ENCODE results near the gene HELZ2. TPM values are rescaled to one million over a fixed set of nuclear protein-coding genes. Genes with fewer than 3 reads are reported as not detected.

The HELZ2 gene
- total RNA-seq, 1 experiment from 2014 or later: 14.3 TPM

DNA sequence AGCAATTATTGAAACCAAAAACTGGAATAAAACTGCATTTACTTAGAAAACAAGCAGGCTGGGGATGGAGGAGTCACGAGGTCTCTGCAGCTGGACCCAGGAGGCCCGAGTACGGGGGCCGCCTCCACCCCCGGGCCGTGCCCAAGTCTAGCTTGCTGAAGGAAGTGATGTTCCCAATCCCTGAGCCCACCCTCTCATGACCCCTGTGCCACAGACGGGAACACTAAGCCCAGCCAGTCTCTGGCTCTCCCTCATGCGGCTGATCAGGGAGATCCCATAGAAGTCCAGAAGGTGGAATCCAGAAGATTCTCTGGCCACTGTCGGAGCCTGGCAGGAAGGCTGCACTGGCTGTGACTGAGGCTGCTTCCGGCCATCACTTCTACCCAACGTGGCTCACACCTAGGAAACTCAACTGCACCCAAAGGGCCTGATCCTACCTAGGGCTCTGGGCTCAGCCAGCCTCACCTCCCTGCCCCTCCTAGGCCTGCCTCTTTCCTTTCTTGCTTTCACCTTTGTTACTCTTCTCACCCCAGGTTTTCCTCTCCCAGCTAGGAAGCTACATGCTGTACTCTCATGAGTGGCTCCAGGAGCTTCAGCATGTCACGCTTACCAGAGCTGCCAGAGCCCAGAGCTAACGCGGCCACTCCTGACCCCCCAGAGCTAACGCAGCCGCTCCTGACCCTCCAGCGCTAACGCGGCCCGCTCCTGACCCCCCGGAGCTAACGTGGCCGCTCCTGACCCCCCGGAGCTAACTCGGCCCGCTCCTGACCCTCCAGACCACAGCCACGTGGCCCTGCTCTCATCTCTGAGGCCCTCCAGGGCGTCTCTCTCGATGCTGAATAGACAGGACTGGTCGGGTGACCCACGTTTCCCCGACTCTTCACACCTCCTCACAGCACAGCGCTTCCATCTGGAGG, 24.7 kb upstream of the HELZ2 start:
- no peak for DNase-seq (ENCODE audit: low spot score)
- in situ Hi-C loops (cut with HindIII; ENCODE audit: low sequenced_read_pairs): no loop called here

DNA sequence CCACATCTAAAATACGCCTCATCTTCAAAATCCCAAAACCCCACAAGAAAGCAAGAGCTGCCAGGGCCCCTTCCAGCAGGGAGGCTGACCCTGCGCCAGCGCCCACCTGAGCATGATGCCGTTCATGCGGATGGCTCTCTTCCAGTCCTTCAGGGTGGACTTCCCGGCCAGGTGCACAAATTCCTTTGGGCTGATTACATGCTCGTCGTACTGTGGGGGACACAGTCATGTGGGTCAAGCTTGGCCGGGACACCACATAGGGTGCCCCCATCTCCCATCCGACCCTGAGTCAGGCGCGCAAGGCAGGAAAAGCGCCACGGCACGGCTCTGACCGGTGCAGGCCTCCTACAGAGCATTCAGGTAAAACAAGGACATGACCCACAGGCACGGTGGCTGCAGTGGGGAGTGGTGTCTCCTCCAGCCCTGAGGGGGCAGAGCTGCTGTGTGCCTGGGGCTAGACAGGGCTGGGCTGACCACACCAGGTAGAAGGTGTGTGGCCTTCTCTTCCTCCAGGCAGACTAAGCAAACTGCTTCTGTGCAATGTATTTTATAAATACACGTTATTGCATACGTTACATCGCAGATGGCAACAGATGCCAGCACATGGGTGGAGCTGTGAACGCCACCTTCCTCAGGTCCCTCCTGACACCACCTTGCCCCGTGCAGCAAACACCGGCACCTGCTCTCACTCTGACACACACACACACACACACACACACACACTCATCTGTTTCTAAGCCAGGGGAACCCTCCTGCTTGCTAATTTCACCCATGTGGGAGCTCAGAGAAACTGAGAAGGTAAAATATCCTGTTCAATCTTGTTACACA, 23.8 kb upstream of the HELZ2 start:
- DNase-seq (ENCODE audit: low spot score): no peak
- in situ Hi-C loops (cut with HindIII; ENCODE audit: low sequenced_read_pairs): no loop called here

DNA sequence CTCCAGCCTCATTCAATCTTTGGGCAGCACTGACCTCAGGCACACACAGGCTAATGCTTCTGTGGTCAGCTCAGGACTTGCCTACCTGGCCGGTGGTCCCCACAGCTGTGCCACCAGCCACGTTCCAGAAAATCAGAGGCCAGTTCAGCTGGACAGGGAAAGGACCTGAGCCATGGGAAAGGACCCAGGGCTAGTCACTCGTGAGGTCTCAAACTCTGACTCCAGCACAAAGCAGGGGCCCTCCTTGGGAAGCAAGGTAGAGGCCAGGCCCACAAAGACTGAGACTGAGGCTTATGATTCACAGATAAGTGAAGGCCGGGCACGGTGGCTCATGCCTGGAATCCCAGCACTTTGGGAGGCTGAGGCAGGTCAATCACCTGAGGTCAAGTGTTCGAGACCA, 22.4 kb upstream of the HELZ2 start:
- no peak for DNase-seq (ENCODE audit: low spot score)
- in situ Hi-C loops (cut with HindIII; ENCODE audit: low sequenced_read_pairs): no loop called here

DNA sequence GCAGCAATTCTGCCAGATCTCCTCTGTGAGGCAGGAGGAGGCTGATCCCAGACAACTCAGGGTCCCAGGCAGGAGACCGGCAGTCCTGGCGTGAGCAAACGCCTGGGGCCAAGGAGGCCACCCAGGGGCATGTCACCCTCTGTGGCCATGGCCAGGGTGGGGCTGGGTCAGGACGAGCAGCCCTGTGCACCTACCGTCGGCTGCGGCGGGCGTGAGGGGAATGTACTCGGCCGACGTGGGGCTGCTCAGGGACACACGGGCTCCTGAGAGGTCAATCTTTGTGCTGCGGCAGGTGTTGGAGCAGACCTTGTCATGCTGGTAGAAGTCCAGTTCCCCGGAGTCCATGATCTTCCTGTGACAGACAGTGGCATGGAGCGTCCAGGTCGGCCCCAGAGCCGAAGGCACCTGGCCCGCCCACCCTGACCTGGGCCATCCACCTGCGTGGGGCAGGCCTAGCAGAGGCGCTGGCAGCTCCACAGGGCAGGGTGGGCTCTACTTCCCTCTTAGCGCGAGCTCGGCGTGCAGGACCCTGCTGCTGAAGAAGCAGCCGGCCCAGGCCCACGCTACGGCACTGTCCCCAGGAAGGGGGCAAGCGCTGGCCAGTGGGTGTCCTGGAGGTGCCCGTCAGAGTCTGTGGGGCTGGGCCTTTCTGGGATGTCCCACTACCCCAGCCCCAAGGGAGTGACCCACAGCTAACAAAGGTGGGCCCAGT, 21.5 kb upstream of the HELZ2 start:
- in situ Hi-C loops (cut with HindIII; ENCODE audit: low sequenced_read_pairs): no loop called here
- no peak for DNase-seq (ENCODE audit: low spot score)

DNA sequence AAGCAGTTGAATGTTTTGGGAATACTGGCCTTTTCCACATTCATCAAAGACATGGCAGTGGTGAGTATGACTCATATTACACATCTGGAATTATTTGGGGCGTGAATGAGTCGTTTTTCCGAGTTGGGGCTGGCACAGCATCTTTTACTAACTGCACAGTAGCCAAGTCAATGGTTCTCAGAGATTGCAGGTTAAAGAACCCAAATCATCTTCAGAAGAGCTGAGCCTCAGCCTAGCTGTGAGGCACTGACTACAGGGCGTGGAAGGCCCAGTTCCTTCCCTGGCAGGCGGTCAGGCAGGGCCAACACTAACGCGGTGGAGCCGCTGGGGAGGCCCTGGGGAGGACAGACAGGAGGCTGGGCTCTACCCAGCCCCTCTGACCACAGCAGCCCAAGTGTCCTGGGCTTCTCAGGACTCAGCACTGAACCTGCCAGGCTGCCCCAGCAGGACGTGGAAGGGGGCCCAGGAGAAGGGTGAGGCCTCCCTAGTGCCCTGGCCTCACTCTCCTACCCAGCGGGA, 20.1 kb upstream of the HELZ2 start:
- in situ Hi-C loops (cut with HindIII; ENCODE audit: low sequenced_read_pairs): no loop called here
- no peak for DNase-seq (ENCODE audit: low spot score)

DNA sequence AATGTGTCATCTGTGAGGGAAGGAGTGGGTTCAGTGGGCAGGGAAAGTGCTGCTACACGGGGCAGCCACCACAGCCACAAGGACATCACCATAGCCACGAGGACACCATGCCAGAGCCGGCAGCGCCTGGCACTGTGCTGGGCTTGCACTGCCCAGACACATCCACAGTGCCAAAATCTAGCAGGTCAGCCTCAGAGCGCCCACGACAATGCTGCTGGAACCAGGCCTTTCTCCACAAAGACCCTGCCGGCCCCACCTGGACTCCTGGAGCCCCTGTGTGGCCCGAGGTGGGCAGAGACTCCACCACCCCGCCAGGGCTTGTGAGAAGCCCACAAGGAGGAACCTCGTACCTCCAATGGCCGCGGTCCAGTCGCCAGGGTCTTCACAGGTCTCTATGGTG, 18.6 kb upstream of the HELZ2 start:
- no peak for DNase-seq (ENCODE audit: low spot score)
- in situ Hi-C loops (cut with HindIII; ENCODE audit: low sequenced_read_pairs): no loop called here

DNA sequence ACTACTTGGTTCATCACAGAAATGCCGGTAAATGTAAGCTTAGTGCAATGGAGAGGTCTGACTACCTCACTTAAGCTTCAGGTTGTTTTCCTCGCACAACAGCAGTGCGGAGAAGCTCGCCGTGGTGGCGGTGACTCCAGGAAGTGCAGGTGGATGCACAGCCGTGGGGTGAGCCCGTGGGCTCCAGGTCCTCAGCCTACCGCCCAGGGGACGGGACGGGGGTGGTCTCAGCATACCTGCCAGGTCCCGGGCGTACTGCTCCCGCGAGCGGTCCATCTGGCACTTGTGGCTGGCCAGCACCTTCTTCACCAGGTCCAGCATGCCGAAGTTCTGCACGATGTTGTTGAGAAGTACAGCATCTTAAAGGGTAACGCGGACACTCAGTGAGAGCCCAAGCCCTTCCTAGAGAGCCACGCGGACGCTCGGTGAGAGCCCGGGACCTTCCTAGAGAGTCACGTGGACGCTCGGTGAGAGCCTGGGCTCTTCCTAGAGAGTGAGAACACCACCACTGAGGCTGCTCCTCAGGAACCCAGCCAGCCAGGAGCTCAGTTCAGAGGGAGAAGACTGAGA, 17.8 kb upstream of the HELZ2 start:
- in situ Hi-C loops (cut with HindIII; ENCODE audit: low sequenced_read_pairs): no loop called here
- DNase-seq (ENCODE audit: low spot score): no peak

DNA sequence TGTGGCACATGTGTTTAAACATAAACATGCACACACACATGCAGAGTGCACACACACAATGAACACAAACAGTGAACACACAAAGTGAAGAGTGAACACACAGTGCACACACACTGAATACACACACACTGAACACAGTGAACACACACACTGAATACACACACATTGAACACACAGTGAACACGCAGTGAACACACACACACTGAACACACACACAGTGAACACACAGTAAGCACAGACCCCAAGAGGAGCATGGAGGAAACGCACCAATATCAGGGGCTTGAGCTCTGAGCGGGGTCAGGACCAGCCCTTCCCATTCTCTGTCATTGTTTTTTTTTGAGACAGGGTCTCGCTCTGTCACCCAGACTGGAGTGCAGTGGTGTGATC, 17.1 kb upstream of the HELZ2 start:
- in situ Hi-C loops (cut with HindIII; ENCODE audit: low sequenced_read_pairs): no loop called here
- no peak for DNase-seq (ENCODE audit: low spot score)

DNA sequence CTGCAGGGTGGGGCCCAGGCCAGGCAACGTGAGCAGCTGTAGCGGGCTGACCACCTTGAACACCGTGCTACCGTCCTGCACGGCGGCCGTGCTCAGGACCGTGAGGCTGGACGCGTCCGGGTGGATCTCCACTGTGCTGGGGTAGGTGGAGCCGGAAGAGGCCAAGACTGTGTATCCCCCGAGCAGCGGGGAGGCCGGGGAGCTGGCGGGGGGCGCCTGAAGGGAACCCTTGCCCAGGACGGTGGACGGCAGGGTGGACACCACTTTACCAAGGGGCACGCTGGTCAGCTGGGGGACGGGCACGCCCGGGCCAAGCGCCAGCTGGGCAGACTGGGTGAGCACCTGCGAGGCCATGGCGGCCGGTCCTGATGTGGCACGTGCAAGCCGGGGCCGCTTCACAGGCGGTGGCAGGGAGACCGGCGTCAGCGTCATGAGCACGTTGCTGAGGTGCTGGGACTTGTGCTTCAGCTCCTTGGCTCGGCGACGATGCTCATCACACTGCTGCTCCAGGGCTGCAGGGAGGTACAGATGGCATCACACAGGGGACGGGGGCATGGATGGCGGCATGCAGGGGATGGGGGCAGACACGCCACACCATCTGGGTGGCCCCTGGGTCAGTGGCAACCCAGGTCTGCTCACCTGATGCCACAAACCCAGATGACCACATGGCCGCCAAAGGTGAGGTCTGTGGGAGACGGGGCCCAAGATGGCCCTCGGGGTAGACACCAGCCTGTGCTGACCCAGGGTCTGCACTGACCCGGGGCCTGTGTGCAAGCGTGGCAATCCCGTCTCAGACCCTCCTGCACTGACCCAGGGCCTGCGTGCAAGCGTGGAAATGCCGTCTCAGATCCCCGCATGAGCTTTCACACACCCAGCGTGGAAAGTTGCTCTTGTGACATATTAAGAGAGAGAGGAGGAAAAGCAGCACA, 16.4 kb upstream of the HELZ2 start:
- in situ Hi-C loops (cut with HindIII; ENCODE audit: low sequenced_read_pairs): no loop called here
- no peak for DNase-seq (ENCODE audit: low spot score)

DNA sequence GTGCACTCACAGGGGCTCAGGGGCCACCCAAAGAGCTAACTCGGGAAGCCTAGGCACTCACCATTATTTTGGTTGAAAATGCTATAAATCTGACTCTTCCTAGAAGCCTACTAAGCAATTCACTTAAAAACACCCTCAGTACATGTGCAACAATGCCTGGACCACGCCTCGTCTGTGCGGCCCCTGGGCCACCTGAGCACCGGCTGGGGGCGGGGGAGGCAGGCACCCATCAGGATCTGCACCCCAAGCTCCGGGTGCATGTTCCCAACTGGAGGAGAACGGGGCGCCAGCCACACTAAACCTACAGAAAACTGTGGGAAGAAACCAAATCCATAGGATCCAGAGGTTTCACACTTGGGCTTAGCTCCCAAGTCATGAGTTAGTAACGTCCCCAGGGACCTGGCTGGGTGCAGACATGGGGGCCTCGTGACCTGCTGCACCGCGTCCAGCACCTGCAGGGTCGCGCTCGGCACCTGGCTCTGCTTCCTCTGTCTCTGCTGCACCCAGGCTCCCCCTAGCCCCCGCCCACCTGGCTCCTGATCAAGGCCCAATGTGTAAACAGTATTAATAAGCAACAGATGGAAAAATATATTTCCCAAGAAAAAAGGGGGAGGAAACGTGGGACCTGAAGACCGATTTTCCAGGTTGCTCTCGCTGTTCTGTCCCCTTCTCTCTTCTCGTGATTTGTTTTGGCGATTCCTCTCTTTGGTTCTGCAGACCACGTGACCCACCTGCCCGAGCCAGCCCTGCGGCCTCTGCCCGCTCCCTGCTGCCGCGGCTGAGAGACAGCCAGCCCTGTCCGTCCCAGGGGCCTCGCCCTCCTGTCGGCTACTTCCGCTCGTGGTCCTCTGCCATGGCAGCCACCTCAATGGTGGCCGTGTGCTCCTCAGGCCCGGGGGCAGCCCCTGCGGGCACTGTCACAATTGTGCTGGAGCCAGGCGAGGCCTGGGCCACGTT, 15.5 kb upstream of the HELZ2 start:
- in situ Hi-C loops (cut with HindIII; ENCODE audit: low sequenced_read_pairs): no loop called here

DNA sequence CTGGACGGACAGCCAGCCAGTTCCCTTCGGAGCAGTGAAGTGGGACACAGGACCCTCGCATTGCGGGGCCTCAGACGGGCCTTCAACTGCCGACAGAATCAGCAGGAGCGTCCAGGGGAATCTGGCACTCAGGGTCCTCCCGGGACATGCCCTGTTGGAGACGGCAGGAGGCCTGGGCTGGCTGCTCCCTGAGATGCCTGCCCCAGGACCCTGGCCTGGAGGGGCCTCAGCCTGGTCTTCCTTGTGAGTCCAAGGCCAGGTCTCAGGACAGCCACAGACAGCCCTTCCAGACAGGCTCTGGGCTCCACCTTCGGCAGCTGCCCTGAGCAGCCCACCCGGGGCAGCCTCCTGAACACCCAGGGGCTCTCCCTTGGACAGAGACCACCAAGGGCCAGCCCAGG, 14.6 kb upstream of the HELZ2 start:
- no peak for DNase-seq (ENCODE audit: low spot score)
- in situ Hi-C loops (cut with HindIII; ENCODE audit: low sequenced_read_pairs): no loop called here

More for the DNA sequence above, 15.5 kb upstream of the HELZ2 start:
- no peak for DNase-seq (ENCODE audit: low spot score)

DNA sequence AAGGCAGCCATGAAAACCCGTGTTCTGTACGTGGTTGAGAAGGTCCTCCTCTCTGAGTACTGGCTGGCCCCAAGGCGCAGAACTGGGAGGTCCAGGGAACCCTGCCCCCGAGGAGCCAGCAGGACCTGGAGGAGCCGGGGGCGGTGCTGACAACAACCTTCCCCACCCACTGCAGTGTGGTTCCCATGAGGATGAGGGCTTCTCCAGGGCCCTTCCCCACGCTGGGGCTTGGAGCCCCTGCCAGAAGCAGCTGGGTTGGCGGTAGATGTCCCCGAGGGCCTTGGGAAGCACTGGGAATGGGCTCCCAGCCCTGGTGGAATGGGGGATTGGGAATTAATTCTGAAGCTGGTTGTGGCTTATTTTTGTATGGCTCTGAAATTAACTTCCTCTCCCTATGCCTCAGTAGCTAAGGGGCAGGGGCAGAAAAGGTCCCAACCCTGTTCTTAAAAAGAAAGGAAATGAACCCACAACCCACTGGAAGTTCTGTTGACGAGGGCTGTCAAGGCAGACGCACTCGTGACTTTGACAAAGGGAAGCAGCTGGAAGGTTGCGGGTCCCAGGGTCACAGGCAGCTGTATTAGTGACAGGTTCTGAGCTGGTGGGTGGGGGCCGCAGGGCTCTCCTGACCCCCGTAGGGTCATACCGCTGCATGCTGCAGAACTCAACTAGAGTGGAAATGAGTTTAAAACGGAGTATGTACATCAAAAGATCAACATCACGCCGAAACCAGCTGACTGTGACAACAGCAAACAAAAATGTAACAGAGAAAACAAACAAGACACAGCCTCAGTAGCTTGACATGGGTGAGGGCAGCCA, 13.9 kb upstream of the HELZ2 start:
- DNase-seq (ENCODE audit: low spot score): no peak
- in situ Hi-C loops (cut with HindIII; ENCODE audit: low sequenced_read_pairs): no loop called here

DNA sequence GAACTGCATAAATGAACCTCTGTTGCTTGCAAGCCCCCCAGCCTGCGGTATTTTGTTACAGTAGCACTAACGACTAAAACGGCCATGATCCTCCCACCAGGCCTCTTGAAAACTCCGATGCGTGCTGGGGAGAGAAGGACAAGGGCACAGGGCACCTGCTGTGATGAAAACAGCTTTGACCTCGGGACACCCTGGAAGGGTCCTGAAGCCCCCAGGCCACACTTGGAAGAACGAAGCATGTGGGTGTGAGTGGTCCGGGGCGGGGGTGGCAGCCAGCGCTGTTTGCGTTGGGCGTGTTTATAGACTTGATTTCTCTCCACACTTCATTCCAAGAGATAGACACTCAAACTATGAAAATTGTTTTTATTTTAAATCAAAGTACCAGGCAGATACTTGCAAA, 13.2 kb upstream of the HELZ2 start:
- in situ Hi-C loops (cut with HindIII; ENCODE audit: low sequenced_read_pairs): no loop called here
- no peak for DNase-seq (ENCODE audit: low spot score)

DNA sequence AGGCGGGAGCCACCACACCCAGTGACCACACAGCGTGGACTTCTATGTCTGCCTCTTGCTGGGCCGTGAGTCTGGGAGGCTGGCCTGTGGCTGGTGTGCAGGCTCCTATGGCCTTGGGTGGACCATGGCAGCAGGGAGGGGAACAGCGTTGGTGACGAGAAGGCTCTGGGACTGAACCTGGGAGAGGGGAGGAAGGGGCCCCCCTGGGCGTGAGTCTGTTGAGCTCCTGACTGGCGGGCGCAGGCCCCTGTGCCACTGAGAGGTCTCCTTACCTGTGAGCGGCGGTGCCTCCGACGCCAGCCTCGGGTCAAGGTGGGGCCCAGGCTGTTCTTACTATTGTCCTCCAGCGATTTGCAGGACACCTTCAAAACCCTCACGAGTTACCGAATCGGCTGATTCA, 12.8 kb upstream of the HELZ2 start:
- in situ Hi-C loops (cut with HindIII; ENCODE audit: low sequenced_read_pairs): no loop called here

DNA sequence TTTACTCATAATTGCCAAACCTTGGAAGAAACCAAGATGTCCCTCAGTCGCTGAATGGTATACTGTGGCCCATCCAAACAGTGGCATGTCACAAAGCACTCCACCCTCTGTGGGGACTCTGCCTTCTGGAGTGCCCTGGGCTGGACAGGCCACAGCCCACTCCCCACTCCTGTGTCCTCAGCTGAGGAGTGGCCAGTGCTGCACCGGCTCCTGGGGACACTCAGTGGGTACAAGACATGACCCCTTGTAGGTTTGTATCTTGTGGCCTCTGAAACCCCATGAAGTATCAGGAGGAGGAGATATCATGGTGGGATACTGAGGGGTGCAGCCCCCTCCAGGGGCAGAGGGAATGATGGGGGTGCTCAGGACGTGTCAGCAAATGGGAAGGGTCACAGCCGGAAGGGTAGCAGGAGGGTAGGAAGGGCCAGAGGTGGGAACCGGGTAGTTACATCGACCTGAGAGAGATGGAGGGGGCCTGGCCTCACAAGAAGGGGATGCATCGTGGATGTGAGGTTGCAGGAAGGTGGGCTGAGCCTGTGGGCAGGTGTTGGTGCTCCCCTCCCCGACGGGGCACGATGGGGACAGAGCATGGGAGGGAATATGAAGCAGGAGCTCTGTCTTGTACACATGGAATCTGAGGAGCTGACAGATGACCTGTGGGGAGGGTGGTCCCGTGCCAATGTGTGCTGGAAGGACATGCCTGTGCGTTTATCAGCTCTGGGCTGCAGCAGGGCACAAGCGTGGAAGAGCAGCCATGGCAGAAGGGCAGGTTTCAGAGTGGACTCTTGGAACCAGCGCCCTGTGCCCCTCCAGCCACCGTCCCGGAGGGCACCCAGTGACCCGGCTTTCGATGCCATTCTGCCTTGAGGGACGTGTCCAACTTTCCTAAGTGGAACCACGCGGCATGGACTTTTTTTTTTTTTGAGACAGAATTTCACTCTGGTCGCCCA, 11.9 kb upstream of the HELZ2 start:
- in situ Hi-C loops (cut with HindIII; ENCODE audit: low sequenced_read_pairs): no loop called here
- DNase-seq (ENCODE audit: low spot score): no peak

More for the DNA sequence above, 12.8 kb upstream of the HELZ2 start:
- no peak for DNase-seq (ENCODE audit: low spot score)

Data from G401 (cell line).